ENCODE measurements around the gene TNS3.

The TNS3 gene

GRCh38 chr7:47539398-47540052 is 42.4 kb downstream of the TNS3 start:
- Histone ChIP-seq H3K4me3 (ENCODE audit: low read length in 2 of 2) (no peak overlapping the region), H3K27ac (ENCODE audit: low read length) (no peak overlapping the region)

GRCh38 chr7:47538846-47539311 is 43.0 kb downstream of the TNS3 start:
- Histone ChIP-seq H3K9ac (ENCODE audit: low read length in 2 of 2) (no peak overlapping the region), H3K4me1 (ENCODE audit: control insufficient read depth, insufficient read depth, low read length) (peaks cover 29% of the 10 kb centered on the region), H3K4me3 (ENCODE audit: low read length in 2 of 2) (no peak overlapping the region)

More at GRCh38 chr7:47539398-47540052, 42.4 kb downstream of the TNS3 start:
- H3K4me1 ChIP-seq (ENCODE audit: control insufficient read depth, insufficient read depth, low read length) = peaks cover 29% of the 10 kb centered on the region
- no peak overlapping the region for H3K9ac ChIP-seq (ENCODE audit: low read length in 2 of 2)
- H3K9me3 ChIP-seq (ENCODE audit: control insufficient read depth in 2 of 2, low read length in 2 of 2) = no peaks in the 10 kb centered on the region
- H3K36me3 ChIP-seq (ENCODE audit: control insufficient read depth in 2 of 2, insufficient read depth in 2 of 2, low read length in 2 of 2) = no peaks in the 10 kb centered on the region
- no peaks in the 10 kb centered on the region for H3K27me3 ChIP-seq (ENCODE audit: control insufficient read depth in 1 of 2, insufficient read depth in 2 of 2, low read length in 2 of 2)

GRCh38 chr7:47537716-47538675 is 43.9 kb downstream of the TNS3 start:
- H3K4me3 ChIP-seq (ENCODE audit: low read length in 2 of 2) = peak overlapping the region; percentile 59 to 73
- H3K27ac ChIP-seq (ENCODE audit: low read length) = no peak overlapping the region
- H3K4me1 ChIP-seq (ENCODE audit: control insufficient read depth, insufficient read depth, low read length) = peaks cover 29% of the 10 kb centered on the region
- H3K9me3 ChIP-seq (ENCODE audit: control insufficient read depth in 2 of 2, low read length in 2 of 2) = no peaks in the 10 kb centered on the region
- no peaks in the 10 kb centered on the region for H3K36me3 ChIP-seq (ENCODE audit: control insufficient read depth in 2 of 2, insufficient read depth in 2 of 2, low read length in 2 of 2)
- no peaks in the 10 kb centered on the region for H3K27me3 ChIP-seq (ENCODE audit: control insufficient read depth in 1 of 2, insufficient read depth in 2 of 2, low read length in 2 of 2)
- no peak overlapping the region for H3K9ac ChIP-seq (ENCODE audit: low read length in 2 of 2)

More at GRCh38 chr7:47538846-47539311, 43.0 kb downstream of the TNS3 start:
- H3K27me3 ChIP-seq (ENCODE audit: control insufficient read depth in 1 of 2, insufficient read depth in 2 of 2, low read length in 2 of 2) = no peaks in the 10 kb centered on the region
- H3K9me3 ChIP-seq (ENCODE audit: control insufficient read depth in 2 of 2, low read length in 2 of 2) = no peaks in the 10 kb centered on the region
- H3K36me3 ChIP-seq (ENCODE audit: control insufficient read depth in 2 of 2, insufficient read depth in 2 of 2, low read length in 2 of 2) = no peaks in the 10 kb centered on the region
- no peak overlapping the region for H3K27ac ChIP-seq (ENCODE audit: low read length)

GRCh38 chr7:47536661-47537611 is 45.0 kb downstream of the TNS3 start:
- H3K27me3 ChIP-seq (ENCODE audit: control insufficient read depth in 1 of 2, insufficient read depth in 2 of 2, low read length in 2 of 2) = no peaks in the 10 kb centered on the region
- no peak overlapping the region for H3K27ac ChIP-seq (ENCODE audit: low read length)
- H3K9ac ChIP-seq (ENCODE audit: low read length in 2 of 2) = no peak overlapping the region
- no peaks in the 10 kb centered on the region for H3K9me3 ChIP-seq (ENCODE audit: control insufficient read depth in 2 of 2, low read length in 2 of 2)
- H3K4me1 ChIP-seq (ENCODE audit: control insufficient read depth, insufficient read depth, low read length) = peaks cover 29% of the 10 kb centered on the region
- peak overlapping the region; percentile 59 to 73 for H3K4me3 ChIP-seq (ENCODE audit: low read length in 2 of 2)
- H3K36me3 ChIP-seq (ENCODE audit: control insufficient read depth in 2 of 2, insufficient read depth in 2 of 2, low read length in 2 of 2) = no peaks in the 10 kb centered on the region

GRCh38 chr7:47535704-47536628 is 45.9 kb downstream of the TNS3 start:
- peak overlapping the region in 1 of 2 donors; percentile 73 for H3K4me3 ChIP-seq (ENCODE audit: low read length in 2 of 2)

GRCh38 chr7:47535035-47535703 is 46.7 kb downstream of the TNS3 start:
- Histone ChIP-seq H3K36me3 (ENCODE audit: control insufficient read depth in 2 of 2, insufficient read depth in 2 of 2, low read length in 2 of 2) (no peaks in the 10 kb centered on the region), H3K27me3 (ENCODE audit: control insufficient read depth in 1 of 2, insufficient read depth in 2 of 2, low read length in 2 of 2) (no peaks in the 10 kb centered on the region), H3K4me3 (ENCODE audit: low read length in 2 of 2) (no peak overlapping the region), H3K9me3 (ENCODE audit: control insufficient read depth in 2 of 2, low read length in 2 of 2) (no peaks in the 10 kb centered on the region), H3K27ac (ENCODE audit: low read length) (no peak overlapping the region), H3K9ac (ENCODE audit: low read length in 2 of 2) (no peak overlapping the region), H3K4me1 (ENCODE audit: control insufficient read depth, insufficient read depth, low read length) (peaks cover 29% of the 10 kb centered on the region)

More at GRCh38 chr7:47535704-47536628, 45.9 kb downstream of the TNS3 start:
- no peak overlapping the region for H3K9ac ChIP-seq (ENCODE audit: low read length in 2 of 2)
- no peaks in the 10 kb centered on the region for H3K9me3 ChIP-seq (ENCODE audit: control insufficient read depth in 2 of 2, low read length in 2 of 2)
- H3K36me3 ChIP-seq (ENCODE audit: control insufficient read depth in 2 of 2, insufficient read depth in 2 of 2, low read length in 2 of 2) = no peaks in the 10 kb centered on the region
- H3K27ac ChIP-seq (ENCODE audit: low read length) = no peak overlapping the region
- H3K4me1 ChIP-seq (ENCODE audit: control insufficient read depth, insufficient read depth, low read length) = peaks cover 29% of the 10 kb centered on the region
- H3K27me3 ChIP-seq (ENCODE audit: control insufficient read depth in 1 of 2, insufficient read depth in 2 of 2, low read length in 2 of 2) = no peaks in the 10 kb centered on the region

GRCh38 chr7:47534322-47535034 is 47.4 kb downstream of the TNS3 start:
- no peak overlapping the region for H3K4me3 ChIP-seq (ENCODE audit: low read length in 2 of 2)
- peaks cover 29% of the 10 kb centered on the region for H3K4me1 ChIP-seq (ENCODE audit: control insufficient read depth, insufficient read depth, low read length)
- no peaks in the 10 kb centered on the region for H3K36me3 ChIP-seq (ENCODE audit: control insufficient read depth in 2 of 2, insufficient read depth in 2 of 2, low read length in 2 of 2)
- no peak overlapping the region for H3K9ac ChIP-seq (ENCODE audit: low read length in 2 of 2)
- H3K27ac ChIP-seq (ENCODE audit: low read length) = no peak overlapping the region
- no peaks in the 10 kb centered on the region for H3K9me3 ChIP-seq (ENCODE audit: control insufficient read depth in 2 of 2, low read length in 2 of 2)
- no peaks in the 10 kb centered on the region for H3K27me3 ChIP-seq (ENCODE audit: control insufficient read depth in 1 of 2, insufficient read depth in 2 of 2, low read length in 2 of 2)

- Histone ChIP-seq H3K9ac (ENCODE audit: low read length in 2 of 2) (no peak overlapping the region), H3K36me3 (ENCODE audit: control insufficient read depth in 2 of 2, insufficient read depth in 2 of 2, low read length in 2 of 2) (peaks cover 0 to 3% of the 10 kb centered on the region in 2 donors), H3K27ac (ENCODE audit: low read length) (no peak overlapping the region), H3K4me1 (ENCODE audit: control insufficient read depth, insufficient read depth, low read length) (peaks cover 13% of the 10 kb centered on the region), H3K27me3 (ENCODE audit: control insufficient read depth in 1 of 2, insufficient read depth in 2 of 2, low read length in 2 of 2) (no peaks in the 10 kb centered on the region), H3K4me3 (ENCODE audit: low read length in 2 of 2) (no peak overlapping the region), H3K9me3 (ENCODE audit: control insufficient read depth in 2 of 2, low read length in 2 of 2) (no peaks in the 10 kb centered on the region)
Observed at GRCh38 chr7:47531584-47532492, 50.1 kb downstream of the TNS3 start.

Data from stomach smooth muscle (tissue), 2 donors.